Thoracic aorta (tissue), 2 donors: Measurements from ENCODE around the gene OBSCN. TPM values are rescaled to one million over a fixed set of nuclear protein-coding genes. Genes with fewer than 3 reads are reported as not detected.

Experiments used
- ATAC-seq: fragments of 150-250 bp; one replicate; pipeline ENCODE4 v1.8.0; 2017; ENCODE audit warnings: low read depth; ENCODE audit not compliant: insufficient number of reproducible peaks, low FRiP score
- DNase-seq: peaks from one replicate; pipeline ENCODE4 v3.0.0-alpha.2; 2020; ENCODE audit warnings: low spot score
- H3K27ac ChIP-seq, 2 donors: fragments of 200-600 bp; sonication (generic); 1 replicate in 1 of 2; 2 replicates in 1 of 2; pipeline ENCODE4 v1.5.1; 2016; ENCODE audit warnings: mild to moderate bottlenecking in 2 of 2, moderate library complexity in 2 of 2
- H3K27me3 ChIP-seq: fragments of 200-600 bp; sonication (generic); replicated peaks from 2 replicates; pipeline ENCODE4 v1.6.0; 2016; ENCODE audit warnings: mild to moderate bottlenecking; ENCODE audit not compliant: insufficient read depth
- H3K36me3 ChIP-seq: fragments of 200-600 bp; sonication (generic); one replicate; pipeline ENCODE4 v1.5.1; 2016
- H3K4me1 ChIP-seq, 2 donors: fragments of 200-600 bp; sonication (generic); 1 replicate in 1 of 2; 2 replicates in 1 of 2; pipeline versions ENCODE4 v1.5.1 to v1.6.0; 2016; ENCODE audit warnings: low read depth in 2 of 2, mild to moderate bottlenecking in 1 of 2; ENCODE audit not compliant: control insufficient read depth in 1 of 2
- H3K4me3 ChIP-seq: fragments of 200-600 bp; sonication (generic); 2 replicates; pipeline ENCODE4 v1.5.1; 2016; ENCODE audit warnings: mild to moderate bottlenecking
- H3K9me3 ChIP-seq: fragments of 200-600 bp; sonication (generic); 2 replicates; pipeline ENCODE4 v1.5.1; 2016
- total RNA-seq, 2 donors: library from RNA; depleted of rRNA; stranded (reverse); fragments of >200 nt; gene quantifications; one replicate each; pipeline versions ENCODE4 v1.1.0 to v1.2.3, GENCODE V29; 2016
- TF ChIP-seq, protein P1 (sequence below): fragments of 200-600 bp; sonication (generic); IDR thresholded peaks from one replicate; pipeline ENCODE4 v1.5.1; 2019; ENCODE audit warnings: antibody characterized with exemption

Gene OBSCN
- total RNA-seq, 2 donors from 2014 or later: 22.3 to 40.2 TPM

DNA sequence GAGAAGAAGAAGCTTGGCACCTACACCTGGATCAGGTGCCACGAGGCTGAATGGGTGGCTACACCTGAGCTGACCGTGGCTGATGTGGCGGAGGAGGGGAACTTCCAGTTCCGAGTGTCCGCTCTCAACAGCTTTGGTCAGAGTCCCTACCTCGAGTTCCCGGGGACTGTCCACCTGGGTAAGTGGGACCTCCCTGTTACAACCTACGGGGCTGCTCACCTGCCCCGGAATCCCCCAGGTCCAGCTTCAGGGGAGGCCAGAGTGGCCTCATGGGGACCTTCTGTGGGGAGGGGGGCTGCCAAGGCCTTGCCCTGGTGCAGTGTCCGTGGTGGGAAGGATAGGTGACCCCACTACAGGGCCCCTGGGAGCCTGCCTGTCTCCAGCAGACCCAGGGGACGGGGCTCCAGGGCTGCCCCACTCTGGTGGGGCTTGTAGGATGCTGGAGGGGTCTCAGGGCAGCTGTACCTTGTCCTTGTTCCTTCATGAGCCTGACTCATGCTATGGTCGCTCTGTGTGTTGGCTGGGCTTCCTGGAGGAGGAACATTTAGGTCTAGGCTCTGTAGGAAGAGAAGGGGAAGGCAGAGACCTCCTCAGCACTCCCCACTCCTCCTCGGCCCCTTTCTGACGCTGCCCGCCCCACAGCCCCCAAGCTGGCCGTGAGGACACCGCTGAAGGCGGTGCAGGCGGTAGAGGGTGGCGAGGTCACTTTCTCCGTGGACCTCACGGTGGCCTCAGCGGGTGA lies 7.2 kb downstream of the OBSCN start:
- TF ChIP-seq, protein P1, sequence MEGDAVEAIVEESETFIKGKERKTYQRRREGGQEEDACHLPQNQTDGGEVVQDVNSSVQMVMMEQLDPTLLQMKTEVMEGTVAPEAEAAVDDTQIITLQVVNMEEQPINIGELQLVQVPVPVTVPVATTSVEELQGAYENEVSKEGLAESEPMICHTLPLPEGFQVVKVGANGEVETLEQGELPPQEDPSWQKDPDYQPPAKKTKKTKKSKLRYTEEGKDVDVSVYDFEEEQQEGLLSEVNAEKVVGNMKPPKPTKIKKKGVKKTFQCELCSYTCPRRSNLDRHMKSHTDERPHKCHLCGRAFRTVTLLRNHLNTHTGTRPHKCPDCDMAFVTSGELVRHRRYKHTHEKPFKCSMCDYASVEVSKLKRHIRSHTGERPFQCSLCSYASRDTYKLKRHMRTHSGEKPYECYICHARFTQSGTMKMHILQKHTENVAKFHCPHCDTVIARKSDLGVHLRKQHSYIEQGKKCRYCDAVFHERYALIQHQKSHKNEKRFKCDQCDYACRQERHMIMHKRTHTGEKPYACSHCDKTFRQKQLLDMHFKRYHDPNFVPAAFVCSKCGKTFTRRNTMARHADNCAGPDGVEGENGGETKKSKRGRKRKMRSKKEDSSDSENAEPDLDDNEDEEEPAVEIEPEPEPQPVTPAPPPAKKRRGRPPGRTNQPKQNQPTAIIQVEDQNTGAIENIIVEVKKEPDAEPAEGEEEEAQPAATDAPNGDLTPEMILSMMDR: no peak
- ATAC-seq: no peak
- H3K36me3 ChIP-seq: no peaks in the 10 kb centered on the region
- H3K4me3 ChIP-seq: no peak overlapping the region
- no peak for DNase-seq
- no peaks in the 10 kb centered on the region for H3K9me3 ChIP-seq
- H3K27me3 ChIP-seq: no peaks in the 10 kb centered on the region
- no peak overlapping the region for H3K27ac ChIP-seq
- peaks cover 4 to 5% of the 10 kb centered on the region in 2 donors for H3K4me1 ChIP-seq

DNA sequence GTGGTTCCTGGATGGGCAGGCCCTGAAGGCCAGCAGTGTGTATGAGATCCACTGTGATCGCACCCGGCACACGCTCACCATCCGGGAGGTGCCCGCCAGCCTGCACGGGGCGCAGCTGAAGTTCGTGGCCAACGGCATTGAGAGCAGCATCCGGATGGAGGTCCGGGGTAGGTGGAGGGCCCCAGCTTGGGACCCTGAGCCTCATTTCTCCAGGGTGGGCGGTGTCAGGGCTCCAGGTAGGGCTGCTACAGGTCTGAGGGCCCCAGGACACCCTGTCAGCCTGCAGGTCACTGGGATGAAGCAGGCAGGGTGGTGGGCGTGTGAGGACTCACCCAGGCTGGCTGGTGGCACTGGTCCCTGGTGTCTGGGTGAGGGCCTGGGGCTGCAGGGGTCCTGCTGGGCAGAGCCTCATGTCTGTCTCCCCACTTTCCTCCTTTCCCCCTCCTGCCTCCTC lies 7.8 kb downstream of the OBSCN start:
- Histone ChIP-seq H3K27me3 (no peaks in the 10 kb centered on the region), H3K9me3 (no peaks in the 10 kb centered on the region), H3K4me3 (no peak overlapping the region), H3K4me1 (peaks cover 4 to 5% of the 10 kb centered on the region in 2 donors), H3K27ac (no peak overlapping the region), H3K36me3 (no peaks in the 10 kb centered on the region)
- TF ChIP-seq, protein P1: no peak
- DNase-seq: no peak
- no peak for ATAC-seq

DNA sequence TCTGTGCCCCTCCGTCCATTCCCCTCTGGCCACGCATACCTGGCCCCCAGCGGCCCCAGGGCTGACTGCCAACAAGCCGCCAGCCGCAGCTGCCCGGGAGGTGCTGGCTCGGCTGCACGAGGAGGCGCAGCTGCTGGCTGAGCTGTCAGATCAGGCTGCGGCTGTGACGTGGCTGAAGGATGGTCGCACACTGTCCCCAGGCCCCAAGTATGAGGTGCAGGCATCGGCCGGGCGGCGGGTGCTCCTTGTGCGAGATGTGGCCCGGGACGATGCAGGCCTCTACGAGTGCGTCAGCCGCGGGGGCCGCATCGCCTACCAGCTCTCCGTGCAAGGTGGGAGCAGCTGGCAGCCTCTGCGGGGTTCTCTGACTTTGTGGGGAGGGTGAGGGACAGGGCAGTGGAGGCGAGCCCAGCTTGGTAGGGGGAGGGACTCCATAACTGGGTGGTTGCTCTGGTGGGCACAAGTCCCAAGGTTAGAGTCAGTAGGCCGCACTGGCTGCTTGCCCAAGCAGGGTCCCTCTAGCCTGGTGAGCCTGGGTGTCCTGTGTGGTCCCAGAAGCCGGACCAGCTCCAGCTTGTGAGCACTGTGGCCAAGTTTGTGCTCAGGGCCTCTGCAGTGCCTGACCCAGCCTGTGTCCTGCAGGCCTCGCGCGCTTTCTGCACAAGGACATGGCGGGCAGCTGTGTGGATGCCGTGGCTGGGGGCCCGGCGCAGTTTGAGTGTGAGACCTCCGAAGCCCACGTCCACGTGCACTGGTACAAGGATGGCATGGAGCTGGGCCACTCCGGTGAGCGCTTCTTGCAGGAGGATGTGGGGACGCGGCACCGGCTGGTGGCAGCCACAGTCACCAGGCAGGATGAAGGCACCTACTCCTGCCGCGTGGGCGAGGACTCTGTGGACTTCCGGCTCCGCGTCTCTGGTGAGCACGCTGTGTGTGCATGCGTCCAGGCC lies 8.8 kb downstream of the OBSCN start:
- Histone ChIP-seq H3K9me3 (no peaks in the 10 kb centered on the region), H3K27me3 (no peaks in the 10 kb centered on the region), H3K27ac (no peak overlapping the region), H3K4me1 (peaks cover 4 to 5% of the 10 kb centered on the region in 2 donors), H3K36me3 (no peaks in the 10 kb centered on the region), H3K4me3 (no peak overlapping the region)
- TF ChIP-seq, protein P1: no peak
- DNase-seq (no peak), ATAC-seq (no peak)

DNA sequence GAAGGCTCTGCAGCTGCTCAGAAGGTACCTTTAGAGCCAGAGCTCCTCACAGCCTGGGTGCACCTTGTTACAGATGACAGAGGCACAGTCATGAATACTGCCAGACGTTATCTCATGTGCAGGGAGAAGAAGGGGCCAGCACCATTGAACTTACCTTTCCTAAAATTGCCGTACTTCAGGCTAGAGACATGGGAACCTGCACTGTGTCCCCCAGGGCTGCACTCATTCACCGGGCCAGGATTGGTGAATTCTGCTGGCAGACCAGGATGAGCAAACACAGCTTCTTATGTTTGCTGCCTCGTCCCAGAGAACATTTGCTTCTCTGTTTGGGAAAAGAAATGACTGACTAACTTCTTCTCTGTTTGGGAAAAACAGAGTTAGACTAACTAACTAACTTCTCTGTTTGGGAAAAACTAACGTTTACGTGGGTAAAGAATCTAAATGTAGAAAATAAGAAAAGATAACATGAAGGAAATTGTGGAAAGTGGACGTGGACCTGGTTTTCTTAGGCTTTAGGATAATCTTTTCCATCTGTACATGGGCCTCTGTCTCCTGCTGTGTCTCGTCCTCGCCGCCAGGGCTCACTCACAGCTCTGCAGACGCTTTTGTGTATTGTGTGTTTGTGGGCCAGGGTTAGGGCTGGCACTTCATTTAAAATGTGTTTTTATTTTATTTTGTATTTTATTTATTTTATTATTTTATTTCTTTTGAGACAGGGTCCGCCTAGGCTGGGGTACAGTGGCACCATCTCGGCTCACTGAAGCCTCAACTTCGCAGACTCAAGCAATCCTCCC lies 9.9 kb downstream of the OBSCN start:
- Histone ChIP-seq H3K4me1 (peaks cover 2 to 5% of the 10 kb centered on the region in 2 donors), H3K9me3 (no peaks in the 10 kb centered on the region), H3K36me3 (no peaks in the 10 kb centered on the region), H3K27me3 (no peaks in the 10 kb centered on the region), H3K4me3 (no peak overlapping the region), H3K27ac (no peak overlapping the region)
- DNase-seq (no peak), ATAC-seq (no peak)
- TF ChIP-seq, protein P1: no peak
